ENCODE measurements around the gene FBL.

- TF ChIP-seq, protein P1, sequence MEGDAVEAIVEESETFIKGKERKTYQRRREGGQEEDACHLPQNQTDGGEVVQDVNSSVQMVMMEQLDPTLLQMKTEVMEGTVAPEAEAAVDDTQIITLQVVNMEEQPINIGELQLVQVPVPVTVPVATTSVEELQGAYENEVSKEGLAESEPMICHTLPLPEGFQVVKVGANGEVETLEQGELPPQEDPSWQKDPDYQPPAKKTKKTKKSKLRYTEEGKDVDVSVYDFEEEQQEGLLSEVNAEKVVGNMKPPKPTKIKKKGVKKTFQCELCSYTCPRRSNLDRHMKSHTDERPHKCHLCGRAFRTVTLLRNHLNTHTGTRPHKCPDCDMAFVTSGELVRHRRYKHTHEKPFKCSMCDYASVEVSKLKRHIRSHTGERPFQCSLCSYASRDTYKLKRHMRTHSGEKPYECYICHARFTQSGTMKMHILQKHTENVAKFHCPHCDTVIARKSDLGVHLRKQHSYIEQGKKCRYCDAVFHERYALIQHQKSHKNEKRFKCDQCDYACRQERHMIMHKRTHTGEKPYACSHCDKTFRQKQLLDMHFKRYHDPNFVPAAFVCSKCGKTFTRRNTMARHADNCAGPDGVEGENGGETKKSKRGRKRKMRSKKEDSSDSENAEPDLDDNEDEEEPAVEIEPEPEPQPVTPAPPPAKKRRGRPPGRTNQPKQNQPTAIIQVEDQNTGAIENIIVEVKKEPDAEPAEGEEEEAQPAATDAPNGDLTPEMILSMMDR (IDR thresholded peaks at IDR 0.05) = no peak
- no peak for TF ChIP-seq POLR2A (IDR thresholded peaks at IDR 0.05)
Observed at GRCh38 chr19:39833160-39833463, 13.1 kb downstream of the FBL start.

All from prostate gland (tissue), 2 donors.